ENCODE measurements around the gene NCOA3. TPM values are rescaled to one million over a fixed set of nuclear protein-coding genes. Genes with fewer than 3 reads are reported as not detected.
"Not testable (repeated sequence)": the region's sequence is repeated elsewhere in the genome, so short reads cannot be mapped to it uniquely, and the experiment has no call there.

The NCOA3 gene
- total RNA-seq, 3 donors from 2014 or later = 103 to 121 (median 118) TPM

GRCh38 chr20:47547034-47547387 is 45.3 kb downstream of the NCOA3 start:
- peaks cover 58% of the 10 kb centered on the region for H3K4me1 Mint-ChIP-seq (ENCODE audit: low read depth)
- no peaks in the 10 kb centered on the region for H3K27me3 Mint-ChIP-seq (ENCODE audit: low read depth)
- ATAC-seq (no peak), DNase-seq (no peak)
- no peak overlapping the region for H3K4me3 Mint-ChIP-seq
- H3K36me3 Mint-ChIP-seq (ENCODE audit: insufficient read depth) = peaks cover 27% of the 10 kb centered on the region
- H3K9me3 Mint-ChIP-seq = no peaks in the 10 kb centered on the region

DNA sequence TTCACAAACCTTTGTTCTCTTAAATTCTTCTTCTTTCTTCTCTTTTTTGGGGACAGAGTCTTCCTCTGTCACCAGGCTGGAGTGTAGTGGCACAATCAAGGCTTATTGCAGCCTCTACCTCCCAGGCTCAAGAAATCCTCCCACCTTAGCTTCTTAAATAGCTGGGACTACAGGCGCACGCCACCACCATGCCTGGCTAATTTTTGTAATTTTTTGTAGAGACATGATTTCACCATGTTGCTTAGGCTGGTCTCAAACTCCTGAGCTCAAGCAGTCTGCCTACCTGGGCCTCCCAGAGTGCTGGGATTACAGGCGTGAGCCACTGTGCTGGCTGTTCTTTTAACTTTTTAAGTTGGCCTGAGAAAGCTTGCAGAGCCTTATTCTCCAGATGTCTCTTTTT is 48.0 kb downstream of the NCOA3 start:
- Mint-ChIP-seq H3K27me3 (ENCODE audit: low read depth) (no peaks in the 10 kb centered on the region), H3K9me3 (no peaks in the 10 kb centered on the region), H3K4me1 (ENCODE audit: low read depth) (peaks cover 38% of the 10 kb centered on the region), H3K36me3 (ENCODE audit: insufficient read depth) (peaks cover 25% of the 10 kb centered on the region), H3K4me3 (no peak overlapping the region)
- DNase-seq (no peak), ATAC-seq (no peak)

- Mint-ChIP-seq H3K36me3 (ENCODE audit: insufficient read depth) (peaks cover 19% of the 10 kb centered on the region), H3K9me3 (no peaks in the 10 kb centered on the region), H3K4me1 (ENCODE audit: low read depth) (peaks cover 37% of the 10 kb centered on the region), H3K27me3 (ENCODE audit: low read depth) (no peaks in the 10 kb centered on the region), H3K4me3 (no peak overlapping the region)
- DNase-seq (no peak), ATAC-seq (no peak)
Measured at GRCh38 chr20:47551222-47551621, 49.5 kb downstream of the NCOA3 start.

GRCh38 chr20:47551841-47552240 is 50.2 kb downstream of the NCOA3 start:
- H3K4me1 Mint-ChIP-seq (ENCODE audit: low read depth) = peaks cover 38% of the 10 kb centered on the region
- no peak overlapping the region for H3K4me3 Mint-ChIP-seq
- ATAC-seq = no peak
- H3K9me3 Mint-ChIP-seq = no peaks in the 10 kb centered on the region
- H3K36me3 Mint-ChIP-seq (ENCODE audit: insufficient read depth) = peaks cover 17% of the 10 kb centered on the region
- no peak for DNase-seq
- no peaks in the 10 kb centered on the region for H3K27me3 Mint-ChIP-seq (ENCODE audit: low read depth)

DNA sequence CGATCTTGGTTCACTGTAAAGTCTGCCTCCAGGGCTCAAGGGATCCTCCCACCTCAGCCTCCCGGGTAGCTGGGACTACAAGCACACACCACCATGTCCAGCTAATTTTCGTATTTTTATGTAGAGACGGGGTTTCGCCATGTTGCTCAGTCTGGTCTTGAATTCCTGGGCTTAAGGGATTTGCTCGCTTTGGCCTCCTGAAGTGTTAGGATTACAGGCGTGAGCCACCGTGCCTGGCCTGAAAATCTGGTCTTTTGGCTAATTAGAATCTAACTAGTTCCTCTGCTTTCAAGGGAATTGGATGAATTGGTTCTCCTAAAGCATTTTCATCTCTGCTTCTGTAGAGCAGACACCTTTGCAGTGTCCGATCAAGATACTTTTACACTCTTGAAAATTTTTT is 51.3 kb downstream of the NCOA3 start:
- no peak for DNase-seq
- Mint-ChIP-seq H3K4me3 (no peak overlapping the region), H3K27me3 (ENCODE audit: low read depth) (no peaks in the 10 kb centered on the region), H3K9me3 (no peaks in the 10 kb centered on the region), H3K4me1 (ENCODE audit: low read depth) (peaks cover 44% of the 10 kb centered on the region), H3K36me3 (ENCODE audit: insufficient read depth) (peaks cover 15% of the 10 kb centered on the region)
- ATAC-seq = no peak

DNA sequence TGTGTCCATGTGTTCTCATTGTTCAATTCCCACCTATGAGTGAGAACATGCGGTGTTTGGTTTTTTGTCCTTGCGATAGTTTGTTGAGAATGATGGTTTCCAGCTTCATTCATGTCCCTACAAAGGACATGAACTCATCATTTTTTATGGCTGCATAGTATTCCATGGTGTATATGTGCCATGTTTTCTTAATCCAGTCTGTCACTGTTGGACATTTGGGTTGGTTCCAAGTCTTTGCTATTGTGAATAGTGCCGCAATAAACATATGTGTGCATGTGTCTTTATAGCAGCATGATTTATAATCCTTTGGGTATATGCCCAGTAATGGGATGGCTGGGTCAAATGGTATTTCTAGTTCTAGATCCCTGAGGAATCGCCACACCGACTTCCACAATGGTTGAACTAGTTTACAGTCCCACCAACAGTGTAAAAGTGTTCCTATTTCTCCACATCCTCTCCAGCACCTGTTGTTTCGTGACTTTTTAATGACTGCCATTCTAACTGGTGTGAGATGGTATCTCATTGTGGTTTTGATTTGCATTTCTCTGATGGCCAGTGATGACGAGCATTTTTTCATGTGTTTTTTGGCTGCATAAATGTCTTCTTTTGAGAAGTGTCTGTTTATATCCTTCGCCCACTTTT is 52.0 kb downstream of the NCOA3 start:
- peaks cover 49% of the 10 kb centered on the region for H3K4me1 Mint-ChIP-seq (ENCODE audit: low read depth)
- H3K4me3 Mint-ChIP-seq; DNase-seq; ATAC-seq; H3K27me3 Mint-ChIP-seq (ENCODE audit: low read depth); H3K9me3 Mint-ChIP-seq: not testable (repeated sequence)
- H3K36me3 Mint-ChIP-seq (ENCODE audit: insufficient read depth) = peaks cover 17% of the 10 kb centered on the region

DNA sequence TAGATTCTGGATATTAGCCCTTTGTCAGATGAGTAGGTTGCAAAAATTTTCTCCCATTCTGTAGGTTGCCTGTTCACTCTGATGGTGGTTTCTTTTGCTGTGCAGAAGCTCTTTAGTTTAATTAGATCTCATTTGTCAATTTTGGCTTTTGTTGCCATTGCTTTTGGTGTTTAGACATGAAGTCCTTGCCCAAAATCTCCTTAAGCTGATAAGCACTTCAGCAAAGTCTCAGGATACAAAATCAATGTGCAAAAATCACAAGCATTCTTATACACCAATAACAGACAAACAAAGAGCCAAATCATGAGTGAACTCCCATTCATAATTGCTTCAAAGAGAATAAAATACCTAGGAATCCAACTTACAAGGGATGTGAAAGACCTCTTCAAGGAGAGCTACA is 52.6 kb downstream of the NCOA3 start:
- not testable (repeated sequence) for H3K9me3 Mint-ChIP-seq; ATAC-seq; DNase-seq; H3K4me3 Mint-ChIP-seq; H3K27me3 Mint-ChIP-seq (ENCODE audit: low read depth)
- Mint-ChIP-seq H3K4me1 (ENCODE audit: low read depth) (peaks cover 52% of the 10 kb centered on the region), H3K36me3 (ENCODE audit: insufficient read depth) (peaks cover 18% of the 10 kb centered on the region)

DNA sequence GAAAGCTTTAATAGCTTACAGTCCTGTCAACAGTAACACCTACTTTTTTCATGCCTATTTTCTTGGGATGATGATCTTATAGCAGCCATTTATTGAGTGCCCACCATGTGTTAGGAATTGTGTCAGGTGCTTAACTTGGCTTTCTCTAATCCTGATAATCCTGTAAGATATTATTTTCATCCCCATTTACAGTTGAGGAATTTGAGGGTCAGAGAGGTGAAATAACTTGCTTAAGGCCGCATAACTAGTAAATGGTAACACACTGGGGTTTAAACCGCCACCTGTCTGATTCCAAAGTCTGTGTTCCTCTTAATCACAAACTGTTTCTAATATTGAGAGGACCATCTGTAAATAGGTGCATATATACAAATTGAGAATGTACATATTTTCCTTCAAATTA is 55.5 kb downstream of the NCOA3 start:
- ATAC-seq (no peak), DNase-seq (no peak)
- no peak overlapping the region for H3K4me3 Mint-ChIP-seq
- H3K4me1 Mint-ChIP-seq (ENCODE audit: low read depth) = peaks cover 52% of the 10 kb centered on the region
- no peaks in the 10 kb centered on the region for H3K9me3 Mint-ChIP-seq
- H3K36me3 Mint-ChIP-seq (ENCODE audit: insufficient read depth) = peaks cover 8% of the 10 kb centered on the region
- no peaks in the 10 kb centered on the region for H3K27me3 Mint-ChIP-seq (ENCODE audit: low read depth)

DNA sequence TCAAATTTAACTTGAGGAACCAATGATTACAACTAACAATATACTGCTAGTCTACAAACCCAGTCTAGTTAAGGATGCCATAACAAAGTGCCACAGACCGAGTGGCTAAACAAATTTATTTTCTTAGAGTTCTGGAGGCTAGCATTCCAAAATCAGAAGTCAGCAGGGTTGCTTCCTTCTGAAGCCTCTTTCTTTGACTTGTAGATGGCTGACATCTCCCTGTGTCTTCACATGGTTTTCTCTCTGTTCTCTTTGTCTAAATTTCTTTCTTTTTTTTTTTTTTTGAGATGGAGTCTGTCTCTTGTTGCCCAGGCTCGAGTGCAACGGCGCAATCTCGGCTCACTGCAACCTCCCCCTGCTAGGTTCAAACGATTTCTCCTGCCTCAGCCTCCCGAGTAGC is 56.1 kb downstream of the NCOA3 start:
- Mint-ChIP-seq H3K9me3 (no peaks in the 10 kb centered on the region), H3K27me3 (ENCODE audit: low read depth) (no peaks in the 10 kb centered on the region), H3K36me3 (ENCODE audit: insufficient read depth) (peaks cover 11% of the 10 kb centered on the region), H3K4me1 (ENCODE audit: low read depth) (peaks cover 55% of the 10 kb centered on the region), H3K4me3 (no peak overlapping the region)
- DNase-seq = no peak
- no peak for ATAC-seq

DNA sequence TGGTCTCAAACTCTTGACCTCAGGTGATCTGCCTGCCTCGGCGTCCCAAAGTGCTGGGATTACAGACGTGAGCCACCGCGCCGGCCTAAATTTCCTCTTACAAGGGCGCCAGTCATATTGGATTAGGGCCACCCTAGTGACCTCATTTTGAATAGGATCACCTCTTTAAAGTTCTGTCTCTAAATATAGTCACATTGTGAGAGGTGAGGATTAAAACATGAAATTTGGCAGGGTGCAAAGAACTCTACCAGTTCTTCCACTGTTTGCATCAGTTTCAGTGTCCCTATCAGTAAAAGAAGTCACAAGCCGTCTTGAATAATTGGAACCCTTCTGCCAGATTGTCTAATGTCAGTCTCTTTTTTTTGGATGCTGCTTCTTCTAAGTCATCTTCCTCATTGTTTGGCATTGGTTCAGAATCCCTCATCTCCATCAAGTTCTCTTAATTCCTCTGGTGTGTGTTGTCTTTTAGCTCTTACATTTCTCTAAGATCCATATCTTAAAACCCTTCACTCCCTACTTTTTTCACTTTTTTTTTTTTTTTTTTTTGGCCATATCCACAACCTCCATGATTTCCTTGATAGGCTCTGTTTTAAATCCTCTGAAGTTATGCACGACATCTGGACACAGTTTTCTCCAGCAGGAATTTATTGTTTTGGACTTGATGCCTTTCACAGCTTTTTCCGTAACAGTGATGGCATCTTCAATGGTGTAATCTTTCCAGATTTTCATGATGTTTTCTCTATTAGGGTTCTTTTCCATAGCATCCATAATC is 56.8 kb downstream of the NCOA3 start:
- H3K4me3 Mint-ChIP-seq = no peak overlapping the region
- H3K36me3 Mint-ChIP-seq (ENCODE audit: insufficient read depth) = peaks cover 11% of the 10 kb centered on the region
- no peaks in the 10 kb centered on the region for H3K27me3 Mint-ChIP-seq (ENCODE audit: low read depth)
- ATAC-seq (no peak), DNase-seq (no peak)
- no peaks in the 10 kb centered on the region for H3K9me3 Mint-ChIP-seq
- H3K4me1 Mint-ChIP-seq (ENCODE audit: low read depth) = peaks cover 61% of the 10 kb centered on the region

- Mint-ChIP-seq H3K9me3 (no peaks in the 10 kb centered on the region), H3K4me1 (ENCODE audit: low read depth) (peaks cover 66% of the 10 kb centered on the region), H3K4me3 (no peak overlapping the region), H3K27me3 (ENCODE audit: low read depth) (no peaks in the 10 kb centered on the region), H3K36me3 (ENCODE audit: insufficient read depth) (peaks cover 11% of the 10 kb centered on the region)
- ATAC-seq (no peak), DNase-seq (no peak)
Measured at GRCh38 chr20:47559141-47559540, 57.5 kb downstream of the NCOA3 start.

DNA sequence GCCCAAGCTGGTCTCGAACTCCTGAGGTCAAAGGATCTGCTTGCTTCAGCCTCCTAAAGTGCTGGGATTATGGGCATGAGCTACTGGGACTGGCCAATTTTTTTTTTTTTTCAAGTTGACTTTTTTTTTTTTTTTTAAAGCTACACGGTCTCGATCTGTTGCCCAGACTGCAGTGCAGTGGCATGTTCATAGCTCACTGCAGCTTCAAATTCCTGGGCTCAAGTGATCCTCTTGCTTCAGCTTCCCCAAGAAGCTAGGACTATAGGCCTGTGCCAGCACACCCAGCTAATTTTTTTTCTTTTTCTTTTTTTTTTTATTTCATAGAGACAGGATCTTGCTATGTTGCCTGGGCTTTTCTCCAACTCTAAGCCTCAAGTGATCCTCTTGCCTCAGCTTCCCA is 59.5 kb downstream of the NCOA3 start:
- H3K9me3 Mint-ChIP-seq = no peaks in the 10 kb centered on the region
- no peak for ATAC-seq
- no peaks in the 10 kb centered on the region for H3K27me3 Mint-ChIP-seq (ENCODE audit: low read depth)
- H3K4me3 Mint-ChIP-seq = no peak overlapping the region
- peaks cover 9% of the 10 kb centered on the region for H3K36me3 Mint-ChIP-seq (ENCODE audit: insufficient read depth)
- H3K4me1 Mint-ChIP-seq (ENCODE audit: low read depth) = peaks cover 72% of the 10 kb centered on the region
- no peak for DNase-seq

GRCh38 chr20:47561603-47562583 is 60.2 kb downstream of the NCOA3 start:
- Mint-ChIP-seq H3K4me3 (no peak overlapping the region), H3K4me1 (ENCODE audit: low read depth) (peaks cover 72% of the 10 kb centered on the region), H3K9me3 (no peaks in the 10 kb centered on the region), H3K36me3 (ENCODE audit: insufficient read depth) (peaks cover 9% of the 10 kb centered on the region), H3K27me3 (ENCODE audit: low read depth) (no peaks in the 10 kb centered on the region)
- DNase-seq (no peak), ATAC-seq (no peak)

GRCh38 chr20:47566269-47566668 is 64.6 kb downstream of the NCOA3 start:
- no peak for ATAC-seq

More at GRCh38 chr20:47566269-47566668, 64.6 kb downstream of the NCOA3 start:
- peaks cover 56% of the 10 kb centered on the region for H3K4me1 Mint-ChIP-seq (ENCODE audit: low read depth)
- no peak overlapping the region for H3K4me3 Mint-ChIP-seq
- H3K36me3 Mint-ChIP-seq (ENCODE audit: insufficient read depth) = peaks cover 17% of the 10 kb centered on the region
- peaks cover 4% of the 10 kb centered on the region for H3K9me3 Mint-ChIP-seq
- DNase-seq = no peak
- no peaks in the 10 kb centered on the region for H3K27me3 Mint-ChIP-seq (ENCODE audit: low read depth)

Data from activated T-cell treated with anti-CD3 and anti-CD28 coated beads, Interleukin-2, amount 50 U/mL, for 4 hours (primary cell).